SK-N-SH (cell line): Measurements from ENCODE around the gene C1QL4. TPM values are rescaled to one million over a fixed set of nuclear protein-coding genes. Genes with fewer than 3 reads are reported as not detected.

Experiments
- CTCF ChIA-PET: fragments of 300-600, 350-600 bp; formaldehyde crosslinking; extraction: SDS; loops from one replicate; lab custom pipeline; 2021; lab: Yijun Ruan, JAX
- POLR2A ChIA-PET: fragments of 350-600 bp; sonication (Branson Sonifier 250); formaldehyde crosslinking; extraction: SDS; loops from one replicate; lab custom pipeline; 2020; ENCODE audit warnings: antibody characterized with exemption, inconsistent platforms; lab: Yijun Ruan, JAX
- DNase-seq: peaks from one replicate; pipeline ENCODE4 v3.0.0; 2012
- H2AFZ ChIP-seq: fragments of 200-600 bp; sonication (generic); 2 replicates; pipeline ENCODE4 v1.8.1; 2016; ENCODE audit warnings: antibody characterized with exemption, mild to moderate bottlenecking, low read depth
- H3F3A ChIP-seq: fragments of 200-600 bp; sonication (generic); replicated peaks from 2 replicates; pipeline ENCODE3; 2016; ENCODE audit warnings: antibody characterized with exemption, mild to moderate bottlenecking; ENCODE audit not compliant: insufficient read depth
- H3K27ac ChIP-seq, 2 experiments: fragments of 200-500 bp in 1 of 2; fragments of 200-600 bp in 1 of 2; sonication (Bioruptor generic) in 1 of 2; sonication (generic), shearing (Covaris generic) in 1 of 2; 2 replicates each; pipeline versions ENCODE4 v1.5.1 to v1.6.1; 2014 to 2016; ENCODE audit warnings: low read depth in 2 of 2, inconsistent platforms in 1 of 2, low read length in 1 of 2, mild to moderate bottlenecking in 1 of 2, mixed read lengths in 1 of 2
- H3K27me3 ChIP-seq: fragments of 200-600 bp; sonication (generic), shearing (Covaris generic); 2 replicates; pipeline ENCODE4 v1.6.1; 2016; ENCODE audit warnings: mixed run types; ENCODE audit not compliant: insufficient read depth
- H3K36me3 ChIP-seq, 2 experiments: fragments of 200-500 bp in 1 of 2; fragments of 200-600 bp in 1 of 2; sonication (Bioruptor generic) in 1 of 2; sonication (generic) in 1 of 2; replicated peaks in 1 of 2; 2 replicates each; pipeline versions ENCODE3 to v1.5.1; 2014 to 2016; ENCODE audit warnings: low read length in 1 of 2, mild to moderate bottlenecking in 1 of 2; ENCODE audit not compliant: insufficient read depth in 2 of 2, control insufficient read depth in 1 of 2
- H3K4me1 ChIP-seq, 2 experiments: fragments of 200-500 bp in 1 of 2; fragments of 200-600 bp in 1 of 2; sonication (Bioruptor generic) in 1 of 2; sonication (generic), shearing (Covaris generic) in 1 of 2; 2 replicates each; pipeline versions ENCODE4 v1.5.1 to v1.6.1; 2014 to 2016; ENCODE audit warnings: low read depth in 1 of 2, low read length in 1 of 2, mixed run types in 1 of 2; ENCODE audit not compliant: insufficient read depth in 2 of 2, control insufficient read depth in 1 of 2
- H3K4me2 ChIP-seq: fragments of 200-600 bp; sonication (generic), shearing (Covaris generic); 2 replicates; pipeline ENCODE4 v1.6.1; 2017; ENCODE audit warnings: mixed run types
- H3K4me3 ChIP-seq, 2 experiments: fragments of 200-500 bp in 1 of 2; fragments of 200-600 bp in 1 of 2; sonication (Bioruptor generic) in 1 of 2; sonication (generic), shearing (Covaris generic) in 1 of 2; 2 replicates each; pipeline versions ENCODE4 v1.5.1 to v1.8.1; 2014 to 2016; ENCODE audit warnings: low read depth in 2 of 2, inconsistent platforms in 1 of 2, low read length in 1 of 2, mild to moderate bottlenecking in 1 of 2, mixed read lengths in 1 of 2, moderate library complexity in 1 of 2
- H3K79me2 ChIP-seq: fragments of 200-600 bp; sonication (generic); 2 replicates; pipeline ENCODE4 v1.8.1; 2017; ENCODE audit warnings: mild to moderate bottlenecking; ENCODE audit not compliant: insufficient read depth
- H3K9ac ChIP-seq: fragments of 200-600 bp; sonication (generic); 2 replicates; pipeline ENCODE4 v1.6.1; 2017; ENCODE audit warnings: mixed run types
- H3K9me2 ChIP-seq: fragments of 200-600 bp; sonication (generic); 2 replicates; pipeline ENCODE4 v1.6.1; 2017; ENCODE audit warnings: mixed run types
- H3K9me3 ChIP-seq: fragments of 200-600 bp; sonication (generic); 2 replicates; pipeline ENCODE4 v1.6.1; 2017; ENCODE audit warnings: mixed run types, mild to moderate bottlenecking, moderate library complexity
- H4K20me1 ChIP-seq: fragments of 200-600 bp; sonication (generic); 2 replicates; pipeline ENCODE4 v1.6.1; 2017; ENCODE audit warnings: mild to moderate bottlenecking, mixed run types; ENCODE audit not compliant: insufficient read depth
- CHD2 ChIP-seq: fragments of 150-350 bp; IDR thresholded peaks from 2 replicates; pipeline ENCODE4 v1.6.1; 2018; ENCODE audit warnings: low read length; ENCODE audit not compliant: partially characterized antibody
- ELF1 ChIP-seq: IDR thresholded peaks from 2 replicates; pipeline ENCODE4 v1.4.0; 2012
- FOXJ3 ChIP-seq: sonication (generic); formaldehyde crosslinking; IDR thresholded peaks from 2 replicates; pipeline ENCODE4 v1.5.1; 2020; ENCODE audit warnings: mild to moderate bottlenecking, missing genetic modification reagents
- GABPA ChIP-seq: IDR thresholded peaks from 2 replicates; pipeline ENCODE4 v1.4.0; 2012; ENCODE audit warnings: low read depth, mild to moderate bottlenecking
- IRF3 ChIP-seq: fragments of 150-350 bp; IDR thresholded peaks from 2 replicates; pipeline ENCODE4 v1.6.1; 2016; ENCODE audit warnings: mild to moderate bottlenecking, low read depth, low read length
- NFIC ChIP-seq: IDR thresholded peaks from 2 replicates; pipeline ENCODE4 v1.4.0; 2012; ENCODE audit warnings: borderline replicate concordance
- RAD21 ChIP-seq: IDR thresholded peaks from 2 replicates; pipeline ENCODE4 v1.6.1; 2012; ENCODE audit warnings: mild to moderate bottlenecking, low read length
- REST ChIP-seq: IDR thresholded peaks from 2 replicates; pipeline ENCODE4 v1.6.1; 2012; ENCODE audit warnings: mild to moderate bottlenecking, low read depth, low read length, moderate library complexity
- SIN3A ChIP-seq: IDR thresholded peaks from 2 replicates; pipeline ENCODE4 v1.6.1; 2012; ENCODE audit warnings: low read depth, mild to moderate bottlenecking, low read length, moderate library complexity, borderline replicate concordance
- TAF1 ChIP-seq: IDR thresholded peaks from 2 replicates; pipeline ENCODE4 v1.6.1; 2012; ENCODE audit warnings: low read depth, mild to moderate bottlenecking, low read length, moderate library complexity, borderline replicate concordance
- TEAD4 ChIP-seq: IDR thresholded peaks from 2 replicates; pipeline ENCODE4 v1.4.0; 2012; ENCODE audit warnings: mild to moderate bottlenecking, borderline replicate concordance; ENCODE audit not compliant: insufficient read depth
- YY1 ChIP-seq: IDR thresholded peaks from 2 replicates; pipeline ENCODE4 v1.4.0; 2012; ENCODE audit warnings: low read depth, mild to moderate bottlenecking
- WGBS: methylation state at CpG from one replicate; pipeline ENCODE4 v1.1.6; 2017; ENCODE audit warnings: low lambda C conversion rate; 5-methylcytosine and 5-hydroxymethylcytosine counted together
- polyA plus RNA-seq, 3 experiments: library from polyadenylated mRNA; depleted of rRNA; stranded (reverse); fragments of >200 nt; gene quantifications; 2 replicates each; pipeline ENCODE4 v1.2.3, GENCODE V29; 2012
- TF ChIP-seq, protein P1 (sequence below): IDR thresholded peaks from 2 replicates; pipeline ENCODE4 v1.4.0; 2012; ENCODE audit warnings: low read depth, borderline replicate concordance
- TF ChIP-seq, protein P2 (sequence below): IDR thresholded peaks from 2 replicates; pipeline ENCODE4; 2012
- TF ChIP-seq, protein P3 (sequence below): fragments of 200-600 bp; sonication (generic); IDR thresholded peaks from 2 replicates; pipeline ENCODE4 v1.6.1; 2017; ENCODE audit warnings: antibody characterized with exemption, mild to moderate bottlenecking, moderate library complexity

The C1QL4 gene
- polyA plus RNA-seq, 1 of the 3 experiments (the other 2 are of a cell fraction), result 14.6 TPM

DNA sequence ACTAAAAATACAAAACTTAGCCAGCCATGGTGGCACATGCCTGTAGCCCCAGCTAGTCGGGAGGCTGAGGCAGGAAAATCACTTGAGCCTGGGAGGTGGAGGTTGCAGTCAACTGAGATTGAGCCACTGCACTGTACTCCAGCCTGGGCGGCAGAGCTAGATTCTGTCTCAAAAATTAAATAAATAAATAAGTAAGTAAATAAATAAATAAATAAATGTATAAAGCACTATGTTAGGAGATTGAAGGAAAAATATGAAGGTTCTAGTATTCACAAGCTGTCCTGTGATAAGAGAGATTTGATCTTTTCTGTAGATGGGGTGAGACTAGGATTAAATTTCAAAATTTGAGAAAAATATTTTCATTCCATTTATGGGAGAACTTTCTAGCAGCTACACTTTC lies 15.4 kb upstream of the C1QL4 start:
- H3K9ac ChIP-seq, result no peak overlapping the region
- no peaks in the 10 kb centered on the region for H4K20me1 ChIP-seq
- H3K9me2 ChIP-seq, result no peaks in the 10 kb centered on the region
- peaks cover under 1 to 5% of the 10 kb centered on the region in 2 experiments; a peak in 2 of 4 replicates for H3K4me1 ChIP-seq
- no peak for DNase-seq
- no peak overlapping the region for H3K4me3 ChIP-seq
- ChIA-PET POLR2A (no interaction called here), CTCF (interaction anchor here (0.9 to 10.6 kb wide), 7 partner anchors 10 to 228 kb away, joined by 3 to 256 read pairs (median 9); partner anchors contain the start of genes C1QL4 and PRPH)
- no peaks in the 10 kb centered on the region for H3K9me3 ChIP-seq
- 93% methylated on average over 2 of the region's 2 CpGs for WGBS
- no peak overlapping the region for H3K27ac ChIP-seq
- H2AFZ ChIP-seq, result no peak overlapping the region
- H3K79me2 ChIP-seq, result no peaks in the 10 kb centered on the region
- H3K27me3 ChIP-seq, result no peaks in the 10 kb centered on the region
- H3F3A ChIP-seq, result peaks cover 5% of the 10 kb centered on the region
- no peaks in the 10 kb centered on the region for H3K36me3 ChIP-seq
- TF ChIP-seq SIN3A, result no peak
- no peak for TF ChIP-seq YY1
- TF ChIP-seq TEAD4, result no peak
- TF ChIP-seq, protein P1, sequence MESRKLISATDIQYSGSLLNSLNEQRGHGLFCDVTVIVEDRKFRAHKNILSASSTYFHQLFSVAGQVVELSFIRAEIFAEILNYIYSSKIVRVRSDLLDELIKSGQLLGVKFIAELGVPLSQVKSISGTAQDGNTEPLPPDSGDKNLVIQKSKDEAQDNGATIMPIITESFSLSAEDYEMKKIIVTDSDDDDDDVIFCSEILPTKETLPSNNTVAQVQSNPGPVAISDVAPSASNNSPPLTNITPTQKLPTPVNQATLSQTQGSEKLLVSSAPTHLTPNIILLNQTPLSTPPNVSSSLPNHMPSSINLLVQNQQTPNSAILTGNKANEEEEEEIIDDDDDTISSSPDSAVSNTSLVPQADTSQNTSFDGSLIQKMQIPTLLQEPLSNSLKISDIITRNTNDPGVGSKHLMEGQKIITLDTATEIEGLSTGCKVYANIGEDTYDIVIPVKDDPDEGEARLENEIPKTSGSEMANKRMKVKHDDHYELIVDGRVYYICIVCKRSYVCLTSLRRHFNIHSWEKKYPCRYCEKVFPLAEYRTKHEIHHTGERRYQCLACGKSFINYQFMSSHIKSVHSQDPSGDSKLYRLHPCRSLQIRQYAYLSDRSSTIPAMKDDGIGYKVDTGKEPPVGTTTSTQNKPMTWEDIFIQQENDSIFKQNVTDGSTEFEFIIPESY, result no peak
- no peak for TF ChIP-seq REST
- no peak overlapping the region for H3K4me2 ChIP-seq

DNA sequence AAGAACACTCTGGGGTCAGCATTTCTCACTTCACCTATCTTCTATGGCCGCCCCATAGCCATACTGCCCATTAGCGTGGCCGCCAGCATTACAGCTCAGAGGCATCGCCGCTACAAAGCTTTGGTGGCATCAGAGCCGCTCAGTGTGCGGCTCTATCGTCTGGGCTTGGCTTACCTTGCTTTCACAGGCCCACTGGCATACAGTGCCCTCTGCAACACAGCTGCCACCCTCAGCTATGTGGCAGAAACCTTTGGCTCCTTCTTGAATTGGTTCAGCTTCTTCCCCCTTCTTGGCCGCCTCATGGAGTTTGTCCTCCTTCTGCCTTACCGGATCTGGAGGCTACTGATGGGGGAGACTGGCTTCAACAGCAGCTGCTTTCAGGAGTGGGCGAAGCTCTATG lies 12.3 kb upstream of the C1QL4 start:
- no peak overlapping the region for H3K4me2 ChIP-seq
- TF ChIP-seq TEAD4, result no peak
- TF ChIP-seq ELF1, result no peak
- TF ChIP-seq, protein P2, sequence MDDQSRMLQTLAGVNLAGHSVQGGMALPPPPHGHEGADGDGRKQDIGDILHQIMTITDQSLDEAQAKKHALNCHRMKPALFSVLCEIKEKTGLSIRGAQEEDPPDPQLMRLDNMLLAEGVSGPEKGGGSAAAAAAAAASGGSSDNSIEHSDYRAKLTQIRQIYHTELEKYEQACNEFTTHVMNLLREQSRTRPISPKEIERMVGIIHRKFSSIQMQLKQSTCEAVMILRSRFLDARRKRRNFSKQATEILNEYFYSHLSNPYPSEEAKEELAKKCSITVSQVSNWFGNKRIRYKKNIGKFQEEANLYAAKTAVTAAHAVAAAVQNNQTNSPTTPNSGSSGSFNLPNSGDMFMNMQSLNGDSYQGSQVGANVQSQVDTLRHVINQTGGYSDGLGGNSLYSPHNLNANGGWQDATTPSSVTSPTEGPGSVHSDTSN, result no peak
- no peak for TF ChIP-seq CHD2
- no peak for TF ChIP-seq TAF1
- no peak for TF ChIP-seq FOXJ3 (CRISPR knock-in tag)
- no peak for TF ChIP-seq IRF3
- no peak for TF ChIP-seq RAD21
- TF ChIP-seq NFIC, result no peak
- TF ChIP-seq, protein P3, sequence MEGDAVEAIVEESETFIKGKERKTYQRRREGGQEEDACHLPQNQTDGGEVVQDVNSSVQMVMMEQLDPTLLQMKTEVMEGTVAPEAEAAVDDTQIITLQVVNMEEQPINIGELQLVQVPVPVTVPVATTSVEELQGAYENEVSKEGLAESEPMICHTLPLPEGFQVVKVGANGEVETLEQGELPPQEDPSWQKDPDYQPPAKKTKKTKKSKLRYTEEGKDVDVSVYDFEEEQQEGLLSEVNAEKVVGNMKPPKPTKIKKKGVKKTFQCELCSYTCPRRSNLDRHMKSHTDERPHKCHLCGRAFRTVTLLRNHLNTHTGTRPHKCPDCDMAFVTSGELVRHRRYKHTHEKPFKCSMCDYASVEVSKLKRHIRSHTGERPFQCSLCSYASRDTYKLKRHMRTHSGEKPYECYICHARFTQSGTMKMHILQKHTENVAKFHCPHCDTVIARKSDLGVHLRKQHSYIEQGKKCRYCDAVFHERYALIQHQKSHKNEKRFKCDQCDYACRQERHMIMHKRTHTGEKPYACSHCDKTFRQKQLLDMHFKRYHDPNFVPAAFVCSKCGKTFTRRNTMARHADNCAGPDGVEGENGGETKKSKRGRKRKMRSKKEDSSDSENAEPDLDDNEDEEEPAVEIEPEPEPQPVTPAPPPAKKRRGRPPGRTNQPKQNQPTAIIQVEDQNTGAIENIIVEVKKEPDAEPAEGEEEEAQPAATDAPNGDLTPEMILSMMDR, result no peak
- TF ChIP-seq GABPA, result no peak
- TF ChIP-seq, all 33 proteins: peak for 0
- DNase-seq, result no peak
- WGBS, result 98% methylated on average over 10 of the region's 11 CpGs
- H3K9ac ChIP-seq, result no peak overlapping the region
- no peaks in the 10 kb centered on the region for H3K79me2 ChIP-seq
- H3K9me2 ChIP-seq, result no peaks in the 10 kb centered on the region
- no peaks in the 10 kb centered on the region for H3K36me3 ChIP-seq
- ChIA-PET POLR2A (no interaction called here), CTCF (interaction anchor here (1.4 to 10.6 kb wide), 8 partner anchors 10 to 233 kb away, joined by 3 to 256 read pairs (median 44); partner anchors contain the start of genes C1QL4 and PRPH)
- H2AFZ ChIP-seq, result no peak overlapping the region
- H3F3A ChIP-seq, result peaks cover 5% of the 10 kb centered on the region
- no peaks in the 10 kb centered on the region for H4K20me1 ChIP-seq
- H3K4me1 ChIP-seq, result peaks cover 15 to 27% of the 10 kb centered on the region in 2 experiments; a peak in 2 of 4 replicates
- H3K27ac ChIP-seq, result no peak overlapping the region
- no peak overlapping the region for H3K4me3 ChIP-seq
- H3K9me3 ChIP-seq, result no peaks in the 10 kb centered on the region
- H3K27me3 ChIP-seq, result peaks cover 5% of the 10 kb centered on the region; the same call in 1 of the 2 replicates
